22Rv1 (cell line): ENCODE results near the gene SFXN2.
A peak's percentile ranks its signal among the peaks of the same experiment; 100 is the strongest.
"Not testable (repeated sequence)": the region's sequence is repeated elsewhere in the genome, so short reads cannot be mapped to it uniquely, and the experiment has no call there.

Experiments used
- H3K27ac ChIP-seq: fragments of 450-650 bp; 2 replicates; pipeline ENCODE4 v1.5.1; 2017
- ZFX ChIP-seq: fragments of 450-650 bp; IDR thresholded peaks from 2 replicates; pipeline ENCODE4 v1.6.1; 2017; ENCODE audit warnings: antibody characterized with exemption, borderline replicate concordance
- TF ChIP-seq, protein P1 (sequence below): fragments of 450-650 bp; IDR thresholded peaks from 2 replicates; pipeline ENCODE4 v1.5.1; 2017; ENCODE audit warnings: mild to moderate bottlenecking

The SFXN2 gene

GRCh38 chr10:102732661-102733060 lies 18.2 kb downstream of the SFXN2 start:
- H3K27ac ChIP-seq, result no peak overlapping the region
- TF ChIP-seq ZFX, result no peak
- TF ChIP-seq, protein P1, sequence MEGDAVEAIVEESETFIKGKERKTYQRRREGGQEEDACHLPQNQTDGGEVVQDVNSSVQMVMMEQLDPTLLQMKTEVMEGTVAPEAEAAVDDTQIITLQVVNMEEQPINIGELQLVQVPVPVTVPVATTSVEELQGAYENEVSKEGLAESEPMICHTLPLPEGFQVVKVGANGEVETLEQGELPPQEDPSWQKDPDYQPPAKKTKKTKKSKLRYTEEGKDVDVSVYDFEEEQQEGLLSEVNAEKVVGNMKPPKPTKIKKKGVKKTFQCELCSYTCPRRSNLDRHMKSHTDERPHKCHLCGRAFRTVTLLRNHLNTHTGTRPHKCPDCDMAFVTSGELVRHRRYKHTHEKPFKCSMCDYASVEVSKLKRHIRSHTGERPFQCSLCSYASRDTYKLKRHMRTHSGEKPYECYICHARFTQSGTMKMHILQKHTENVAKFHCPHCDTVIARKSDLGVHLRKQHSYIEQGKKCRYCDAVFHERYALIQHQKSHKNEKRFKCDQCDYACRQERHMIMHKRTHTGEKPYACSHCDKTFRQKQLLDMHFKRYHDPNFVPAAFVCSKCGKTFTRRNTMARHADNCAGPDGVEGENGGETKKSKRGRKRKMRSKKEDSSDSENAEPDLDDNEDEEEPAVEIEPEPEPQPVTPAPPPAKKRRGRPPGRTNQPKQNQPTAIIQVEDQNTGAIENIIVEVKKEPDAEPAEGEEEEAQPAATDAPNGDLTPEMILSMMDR, result no peak

DNA sequence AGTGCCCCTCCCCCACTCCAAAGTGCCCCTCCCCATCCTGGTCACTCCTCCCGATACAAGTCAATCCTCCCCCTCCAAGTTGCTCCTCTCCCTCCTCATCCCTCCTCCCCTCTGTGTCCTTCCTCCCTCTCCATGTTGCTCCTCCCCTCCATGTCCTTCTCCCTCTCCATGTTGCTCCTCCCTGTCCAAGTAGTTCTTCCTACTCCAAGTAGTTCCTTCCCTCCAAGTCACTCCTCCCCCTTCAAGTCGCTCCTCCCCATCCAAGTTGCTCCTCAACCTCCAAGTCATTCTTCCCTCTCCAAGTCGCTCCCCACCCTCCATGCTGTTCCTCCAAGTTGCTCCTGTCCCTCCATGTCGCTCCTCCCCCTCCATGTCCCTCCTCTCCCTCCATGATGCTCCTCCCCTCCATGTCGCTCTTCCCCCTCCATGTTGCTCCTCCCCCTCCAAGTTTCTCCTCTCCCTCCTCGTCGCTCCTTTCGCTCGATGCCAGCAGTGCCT lies 20.7 kb downstream of the SFXN2 start:
- peak overlapping the region; percentile 48 for H3K27ac ChIP-seq
- no peak for TF ChIP-seq ZFX
- TF ChIP-seq, protein P1, result no peak

- TF ChIP-seq ZFX, result no peak
- TF ChIP-seq, protein P1, result no peak
- H3K27ac ChIP-seq, result no peak overlapping the region
Measured at GRCh38 chr10:102738692-102739121, 24.3 kb downstream of the SFXN2 start.

DNA sequence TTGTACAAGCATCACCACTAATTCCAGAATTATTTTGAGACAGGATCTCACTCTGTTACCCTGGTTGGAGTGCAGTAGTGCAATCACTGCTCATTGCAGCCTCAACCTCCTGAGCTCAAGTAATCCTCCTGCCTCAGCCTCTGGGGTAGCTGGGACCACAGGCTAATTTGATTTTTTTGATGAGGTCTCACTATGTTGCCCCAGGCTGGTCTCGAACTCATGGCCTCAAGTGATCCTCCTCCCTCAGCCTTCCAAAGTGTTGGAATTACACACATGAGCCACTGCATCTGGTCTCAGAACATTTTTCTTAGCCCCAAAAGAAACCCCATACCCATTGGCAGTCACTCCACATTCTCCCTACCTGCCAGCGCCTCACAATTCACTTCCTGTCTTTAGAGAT lies 25.8 kb downstream of the SFXN2 start:
- TF ChIP-seq, protein P1, result no peak
- H3K27ac ChIP-seq, result no peak overlapping the region

- TF ChIP-seq, protein P1, result no peak
- TF ChIP-seq ZFX, result no peak
- H3K27ac ChIP-seq, result no peak overlapping the region
Measured at GRCh38 chr10:102741726-102742237, 27.3 kb downstream of the SFXN2 start.

- H3K27ac ChIP-seq, result not testable (repeated sequence)
Measured at GRCh38 chr10:102742313-102742712, 27.9 kb downstream of the SFXN2 start.

GRCh38 chr10:102743078-102743587 lies 28.7 kb downstream of the SFXN2 start:
- H3K27ac ChIP-seq, result peak overlapping the region; percentile 61
- TF ChIP-seq, protein P1, result no peak
- TF ChIP-seq ZFX, result no peak
